GM12864 (cell line): Measurements from ENCODE around the gene CCNG2.

Source experiments
- DNase-seq: peaks from one replicate; pipeline ENCODE4 v3.0.0-alpha.2; 2011; ENCODE audit warnings: low read depth
- H3K4me3 ChIP-seq: 2 replicates; pipeline ENCODE4 v1.5.1; 2011; ENCODE audit warnings: mild to moderate bottlenecking, low read depth, low read length, control low read depth
- TF ChIP-seq, protein P1 (sequence below): IDR thresholded peaks from 2 replicates; pipeline ENCODE4 v1.5.1; 2011; ENCODE audit warnings: low read depth, mild to moderate bottlenecking, moderate library complexity, low read length, control low read depth, inconsistent platforms; ENCODE audit errors: missing control alignments

The CCNG2 gene

DNA sequence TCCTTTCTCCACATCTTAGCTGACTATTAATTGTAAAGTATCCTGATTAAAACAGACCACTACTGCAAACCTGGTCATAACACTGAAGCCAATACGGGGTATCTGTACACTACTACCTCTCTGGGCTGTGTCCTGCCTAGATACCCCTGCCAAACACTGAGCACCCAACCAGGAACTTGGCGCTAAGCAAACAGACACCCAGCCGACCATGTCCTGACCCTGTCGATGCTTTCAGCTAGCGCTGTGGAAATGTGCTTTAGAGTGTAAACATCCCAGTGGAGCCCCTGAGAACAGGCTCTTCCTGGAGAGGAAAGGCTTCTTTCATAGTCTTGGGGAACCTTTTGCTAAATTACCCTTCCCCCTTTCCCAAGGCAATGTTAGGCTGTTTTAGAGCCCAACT is 52.9 kb downstream of the CCNG2 start:
- TF ChIP-seq, protein P1, sequence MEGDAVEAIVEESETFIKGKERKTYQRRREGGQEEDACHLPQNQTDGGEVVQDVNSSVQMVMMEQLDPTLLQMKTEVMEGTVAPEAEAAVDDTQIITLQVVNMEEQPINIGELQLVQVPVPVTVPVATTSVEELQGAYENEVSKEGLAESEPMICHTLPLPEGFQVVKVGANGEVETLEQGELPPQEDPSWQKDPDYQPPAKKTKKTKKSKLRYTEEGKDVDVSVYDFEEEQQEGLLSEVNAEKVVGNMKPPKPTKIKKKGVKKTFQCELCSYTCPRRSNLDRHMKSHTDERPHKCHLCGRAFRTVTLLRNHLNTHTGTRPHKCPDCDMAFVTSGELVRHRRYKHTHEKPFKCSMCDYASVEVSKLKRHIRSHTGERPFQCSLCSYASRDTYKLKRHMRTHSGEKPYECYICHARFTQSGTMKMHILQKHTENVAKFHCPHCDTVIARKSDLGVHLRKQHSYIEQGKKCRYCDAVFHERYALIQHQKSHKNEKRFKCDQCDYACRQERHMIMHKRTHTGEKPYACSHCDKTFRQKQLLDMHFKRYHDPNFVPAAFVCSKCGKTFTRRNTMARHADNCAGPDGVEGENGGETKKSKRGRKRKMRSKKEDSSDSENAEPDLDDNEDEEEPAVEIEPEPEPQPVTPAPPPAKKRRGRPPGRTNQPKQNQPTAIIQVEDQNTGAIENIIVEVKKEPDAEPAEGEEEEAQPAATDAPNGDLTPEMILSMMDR = no peak
- no peak overlapping the region for H3K4me3 ChIP-seq
- no peak for DNase-seq

DNA sequence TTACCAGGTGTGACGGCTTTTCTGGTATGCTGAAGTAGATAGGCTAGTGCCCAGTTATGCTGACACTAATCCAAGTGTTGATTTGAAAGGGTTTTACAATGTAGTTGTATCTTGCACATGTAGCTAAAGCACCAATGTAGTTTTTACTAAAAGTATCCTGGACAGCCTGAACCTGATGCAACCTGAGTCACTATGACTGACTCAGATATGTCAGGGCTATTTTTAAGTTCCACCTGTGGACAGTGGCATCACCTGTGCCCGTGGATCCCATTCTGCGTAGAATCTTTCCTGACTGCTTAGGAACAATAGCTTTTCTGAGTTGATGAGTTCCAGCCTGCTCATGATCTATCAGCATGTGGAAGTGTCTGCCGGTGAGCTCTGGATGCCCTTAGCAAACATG is 58.1 kb downstream of the CCNG2 start:
- DNase-seq = no peak
- TF ChIP-seq, protein P1 = no peak

DNA sequence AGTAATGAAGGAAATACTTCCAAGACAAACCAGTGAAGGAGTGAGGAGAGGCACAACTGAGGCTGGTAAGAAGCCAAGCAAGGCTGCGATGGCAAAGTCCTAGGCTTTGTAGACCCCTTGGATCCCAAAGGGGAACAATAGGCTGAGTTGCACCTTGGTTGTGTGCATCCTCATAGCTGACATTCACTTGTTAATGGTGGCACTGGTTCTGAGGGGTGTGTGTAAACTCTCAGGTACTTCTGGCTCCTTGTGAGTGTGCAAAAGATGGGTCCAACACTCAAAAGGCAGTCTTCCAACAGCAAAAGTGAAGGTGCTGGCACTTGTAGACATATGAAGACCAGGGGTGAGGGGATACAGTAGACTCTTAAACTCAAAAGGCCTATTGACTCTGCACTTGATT is 60.5 kb downstream of the CCNG2 start:
- DNase-seq = no peak
- TF ChIP-seq, protein P1 = no peak
- H3K4me3 ChIP-seq = no peak overlapping the region

More for the DNA sequence above, 58.1 kb downstream of the CCNG2 start:
- no peak overlapping the region for H3K4me3 ChIP-seq

GRCh38 chr4:77219266-77219665 is 62.3 kb downstream of the CCNG2 start:
- no peak for DNase-seq
- TF ChIP-seq, protein P1 = no peak
- H3K4me3 ChIP-seq = no peak overlapping the region
